RWPE1 (cell line): ENCODE measurements around the gene SEBOX.

ENCODE experiments used
- CTCF ChIA-PET: fragments of 350-600 bp; sonication (Branson Sonifier 250); formaldehyde crosslinking; extraction: SDS; loops from one replicate; lab custom pipeline; 2021; lab: Yijun Ruan, JAX
- POLR2A ChIA-PET: fragments of 400-600 bp; formaldehyde crosslinking; extraction: SDS; loops from one replicate; lab custom pipeline; 2020; ENCODE audit warnings: antibody characterized with exemption; ENCODE audit not compliant: low non-redundant PET; lab: Yijun Ruan, JAX
- DNase-seq: peaks from one replicate; pipeline ENCODE4 v3.0.0; 2012; ENCODE audit warnings: low spot score
- H3K27ac ChIP-seq: fragments of 450-650 bp; 2 replicates; pipeline ENCODE4 v1.5.1; 2017
- CTCF ChIP-seq: fragments of 450-650 bp; conservative IDR thresholded peaks from 2 replicates; pipeline ENCODE4 v1.5.1; 2017; ENCODE audit warnings: low read depth, mild to moderate bottlenecking

Gene SEBOX

GRCh38 chr17:28317966-28318758 is 46.8 kb downstream of the SEBOX start:
- ChIA-PET POLR2A (interaction anchor here (2.0 kb wide), 1 partner anchor 17 kb away, joined by 8 read pairs; the partner anchor contains the start of genes IFT20 and TNFAIP1), CTCF (interaction anchor here (1.1 to 1.7 kb wide), 3 partner anchors 67 to 235 kb away, joined by 3 to 5 read pairs (median 4); no protein-coding TSS in a partner anchor)
- no peak for TF ChIP-seq CTCF
- H3K27ac ChIP-seq = peak overlapping the region; percentile 82
- DNase-seq = no peak

GRCh38 chr17:28317099-28317965 is 47.7 kb downstream of the SEBOX start:
- POLR2A ChIA-PET = no interaction called here

GRCh38 chr17:28315846-28316705 is 48.9 kb downstream of the SEBOX start:
- H3K27ac ChIP-seq = no peak overlapping the region
- no peak for TF ChIP-seq CTCF
- CTCF ChIA-PET = no interaction called here
- DNase-seq = no peak
- POLR2A ChIA-PET = no interaction called here

More at GRCh38 chr17:28317099-28317965, 47.7 kb downstream of the SEBOX start:
- CTCF ChIA-PET = interaction anchor here (1.1 kb wide), 1 partner anchor 84 kb away, joined by 5 read pairs; no protein-coding TSS in a partner anchor
- TF ChIP-seq CTCF = no peak
- DNase-seq = no peak
- H3K27ac ChIP-seq = peak overlapping the region; percentile 82

- POLR2A ChIA-PET = no interaction called here
- CTCF ChIA-PET = no interaction called here
- TF ChIP-seq CTCF = no peak
- H3K27ac ChIP-seq = no peak overlapping the region
- DNase-seq = no peak
Measured at GRCh38 chr17:28313841-28314240, 51.2 kb downstream of the SEBOX start.
